HCT116 (cell line): ENCODE measurements around the gene LDAF1. TPM values are rescaled to one million over a fixed set of nuclear protein-coding genes. Genes with fewer than 3 reads are reported as not detected.

Source experiments
- ATAC-seq: fragments of 200-7000 bp; cut with Tn5 transposase; 2 replicates; pipeline ENCODE4 v1.9.1; 2020; ENCODE audit warnings: mild to moderate bottlenecking, moderate library complexity
- BruUV-seq: library from RNA; stranded (reverse); fragments of 400-500 nt; replicated peaks from 2 replicates; lab custom pipeline; 2021; lab: Mats Ljungman, UMichigan
- CTCF ChIA-PET: fragments of 300-600 bp; sonication (Branson Sonifier 250); formaldehyde crosslinking; loops from one replicate; lab custom pipeline; 2021; ENCODE audit warnings: antibody characterized with exemption; lab: Charles Lee
- POLR2A ChIA-PET: fragments of 300-600, 350-600 bp; sonication (Branson Sonifier 250); formaldehyde crosslinking; loops from one replicate; lab custom pipeline; 2021; ENCODE audit warnings: antibody characterized with exemption; lab: Charles Lee
- RAD21 ChIA-PET, 2 experiments: fragments of 300-600 bp; sonication (Branson Sonifier 250); formaldehyde crosslinking; loops; one replicate each; lab custom pipeline; 2023; ENCODE audit warnings: low total read pairs in 2 of 2; ENCODE audit not compliant: uncharacterized antibody in 2 of 2, unreplicated experiment in 2 of 2, low non-redundant PET in 1 of 2; lab: Charles Lee
- DNase-seq: peaks from one replicate; pipeline ENCODE4 v3.0.0-alpha.2; 2010; ENCODE audit warnings: low read depth, low spot score
- H2AFZ ChIP-seq: fragments of 200-600 bp; shearing (Covaris generic), sonication (generic); 2 replicates; pipeline ENCODE4 v1.6.1; 2017; ENCODE audit warnings: low read depth, mixed run types, mixed read lengths, antibody characterized with exemption, low read length; ENCODE audit not compliant: poor library complexity, severe bottlenecking
- H3K27ac ChIP-seq: 2 replicates; pipeline ENCODE4 v1.5.1; 2012; ENCODE audit warnings: low read depth, low read length
- H3K27me3 ChIP-seq: fragments of 200-600 bp; sonication (generic); 2 replicates; pipeline ENCODE4 v1.6.1; 2016; ENCODE audit warnings: mixed run types, low read length, mixed read lengths; ENCODE audit not compliant: insufficient read depth
- H3K36me3 ChIP-seq, 2 experiments: fragments of 200-500 bp in 1 of 2; fragments of 200-600 bp in 1 of 2; sonication (Bioruptor generic) in 1 of 2; sonication (generic) in 1 of 2; 2 replicates each; pipeline versions ENCODE4 v1.5.1 to v1.6.1; 2014 to 2016; ENCODE audit warnings: low read length in 2 of 2, inconsistent platforms in 1 of 2, mixed read lengths in 1 of 2, mixed run types in 1 of 2; ENCODE audit not compliant: insufficient read depth in 2 of 2, control insufficient read depth in 1 of 2
- H3K4me1 ChIP-seq, 2 experiments: fragments of 200-600 bp in 1 of 2; sonication (generic) in 1 of 2; 2 replicates each; pipeline versions ENCODE4 v1.5.1 to v1.6.1; 2012 to 2017; ENCODE audit warnings: low read length in 2 of 2, inconsistent platforms in 1 of 2, mild to moderate bottlenecking in 1 of 2, mixed read lengths in 1 of 2, mixed run types in 1 of 2, moderate library complexity in 1 of 2; ENCODE audit not compliant: insufficient read depth in 2 of 2, control insufficient read depth in 1 of 2
- H3K4me2 ChIP-seq: fragments of 200-600 bp; sonication (generic); 2 replicates; pipeline ENCODE4 v1.6.1; 2017; ENCODE audit warnings: mixed run types, low read length, mixed read lengths
- H3K4me3 ChIP-seq, 2 experiments: fragments of 200-600 bp in 1 of 2; sonication (generic) in 1 of 2; replicated peaks in 1 of 2; 2 replicates each; pipeline ENCODE4 v1.5.1; 2011 to 2016; ENCODE audit warnings: low read length in 2 of 2, control low read depth in 1 of 2, low read depth in 1 of 2, mild to moderate bottlenecking in 1 of 2, mixed read lengths in 1 of 2, mixed run types in 1 of 2
- H3K79me2 ChIP-seq: fragments of 200-600 bp; sonication (generic); 2 replicates; pipeline ENCODE4 v1.6.1; 2017; ENCODE audit warnings: mild to moderate bottlenecking, mixed run types, low read length, moderate library complexity, mixed read lengths; ENCODE audit not compliant: insufficient read depth
- H3K9ac ChIP-seq: fragments of 200-600 bp; sonication (generic); 2 replicates; pipeline ENCODE4 v1.6.1; 2016; ENCODE audit warnings: low read length, mixed read lengths
- H3K9me2 ChIP-seq: fragments of 200-600 bp; sonication (generic), shearing (Covaris generic); 2 replicates; pipeline ENCODE4 v1.6.1; 2017; ENCODE audit warnings: mixed run types, mild to moderate bottlenecking, moderate library complexity; ENCODE audit not compliant: insufficient read depth
- H3K9me3 ChIP-seq, 2 experiments: fragments of 200-500 bp in 1 of 2; fragments of 200-600 bp in 1 of 2; sonication (Bioruptor generic) in 1 of 2; sonication (generic) in 1 of 2; 2 replicates each; pipeline ENCODE4 v1.6.1; 2014 to 2017; ENCODE audit warnings: low read length in 2 of 2, mixed read lengths in 2 of 2, inconsistent platforms in 1 of 2, low read depth in 1 of 2, mild to moderate bottlenecking in 1 of 2, mixed run types in 1 of 2, moderate library complexity in 1 of 2; ENCODE audit not compliant: control insufficient read depth in 1 of 2, insufficient read depth in 1 of 2
- H4K20me1 ChIP-seq: fragments of 200-600 bp; sonication (generic), shearing (Covaris generic); 2 replicates; pipeline ENCODE4 v1.6.1; 2017; ENCODE audit warnings: mixed run types, mild to moderate bottlenecking, moderate library complexity; ENCODE audit not compliant: insufficient read depth
- EGR1 ChIP-seq: IDR thresholded peaks from 2 replicates; pipeline ENCODE4 v1.6.1; 2012; ENCODE audit warnings: low read depth
- ELF1 ChIP-seq: IDR thresholded peaks from 2 replicates; pipeline ENCODE4 v1.6.1; 2012; ENCODE audit warnings: low read depth, borderline replicate concordance
- EZH2 ChIP-seq: fragments of 200-600 bp; sonication (generic); IDR thresholded peaks from 2 replicates; pipeline ENCODE4 v1.6.1; 2017; ENCODE audit warnings: antibody characterized with exemption, mixed run types
- EZH2phosphoT487 ChIP-seq: fragments of 200-600 bp; IDR thresholded peaks from 2 replicates; pipeline ENCODE4 v1.6.1; 2018; ENCODE audit warnings: antibody characterized with exemption, borderline replicate concordance
- FOSL1 ChIP-seq: IDR thresholded peaks from 2 replicates; pipeline ENCODE4 v1.6.1; 2012; ENCODE audit warnings: low read depth
- JUND ChIP-seq: IDR thresholded peaks from 2 replicates; pipeline ENCODE4 v1.6.1; 2012
- POLR2AphosphoS5 ChIP-seq: IDR thresholded peaks from 2 replicates; pipeline ENCODE4 v1.6.1; 2011; ENCODE audit warnings: mild to moderate bottlenecking, low read depth, low read length, moderate library complexity
- SRF ChIP-seq: IDR thresholded peaks from 2 replicates; pipeline ENCODE4 v1.6.1; 2012; ENCODE audit warnings: low read depth
- TCF7L2 ChIP-seq: IDR thresholded peaks from 2 replicates; pipeline ENCODE4 v1.7.0; 2011; ENCODE audit warnings: borderline replicate concordance, inconsistent platforms; ENCODE audit not compliant: insufficient read depth, insufficient read length; ENCODE audit errors: extremely low read depth
- ZNF274 ChIP-seq: fragments of 200-500 bp; sonication (Bioruptor generic); IDR thresholded peaks from 2 replicates; pipeline ENCODE4 v1.6.1; 2014; ENCODE audit warnings: mild to moderate bottlenecking, low read depth, low read length, inconsistent platforms
- intact Hi-C: fragments of 100-400 bp; cut with micrococcal nuclease; formaldehyde crosslinking; loops from 2 replicates; pipeline ENCODE4 v1.10.0; 2022
- total RNA-seq: library from RNA; stranded (reverse); gene quantifications from one replicate; pipeline ENCODE4 v1.2.1, GENCODE V29; 2021; ENCODE audit not compliant: unreplicated experiment
- TF ChIP-seq, protein P1 (sequence below): IDR thresholded peaks from 2 replicates; pipeline ENCODE4 v1.6.1; 2011; ENCODE audit warnings: mild to moderate bottlenecking, low read length, moderate library complexity; ENCODE audit not compliant: insufficient replicate concordance; ENCODE audit errors: extremely low read depth
- TF ChIP-seq, protein P2 (sequence below), 3 experiments: fragments of 200-600 bp in 1 of 3; sonication (generic) in 1 of 3; IDR thresholded peaks in 2 of 3; conservative IDR thresholded peaks in 1 of 3; 2 replicates each; pipeline ENCODE4 v1.5.1; 2012 to 2017; ENCODE audit warnings: low read depth in 2 of 3, low read length in 2 of 3, antibody characterized with exemption in 1 of 3, borderline replicate concordance in 1 of 3, control low read depth in 1 of 3, mild to moderate bottlenecking in 1 of 3, mixed read lengths in 1 of 3, mixed run types in 1 of 3, moderate library complexity in 1 of 3; ENCODE audit not compliant: insufficient read depth in 1 of 3
- TF ChIP-seq, protein P3 (sequence below): IDR thresholded peaks from 2 replicates; pipeline ENCODE4 v1.6.1; 2012
- TF ChIP-seq, protein P4 (sequence below): IDR thresholded peaks from 2 replicates; pipeline ENCODE4 v1.6.1; 2012; ENCODE audit warnings: low read depth

LDAF1 gene
- total RNA-seq, 1 experiment from 2014 or later, result 30.0 TPM

DNA sequence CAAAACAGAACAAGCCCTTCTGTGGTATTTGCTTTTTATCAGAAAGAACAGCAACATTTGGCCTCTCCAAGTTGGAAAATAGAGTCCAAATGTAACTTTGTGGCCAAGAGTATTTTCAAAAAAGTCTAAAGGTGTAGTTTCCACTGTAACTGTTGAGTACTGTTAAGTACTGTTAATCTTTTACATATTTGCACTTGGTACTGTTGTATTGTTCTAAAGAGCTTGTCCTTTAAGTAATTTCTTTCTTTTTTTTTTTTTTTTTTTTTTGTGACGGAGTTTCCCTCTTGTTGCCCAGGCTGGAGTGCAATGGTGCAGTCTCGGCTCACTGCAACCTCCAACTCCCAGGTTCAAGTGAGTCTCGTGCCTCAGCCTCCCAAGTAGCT, 21.5 kb downstream of the LDAF1 start:
- H3K9ac ChIP-seq, result no peak overlapping the region
- RAD21 ChIA-PET, result no interaction called here
- intact Hi-C loops, result no loop called here
- ATAC-seq (no peak), DNase-seq (no peak)
- CTCF ChIA-PET, result interaction anchor here (1.4 kb wide), 1 partner anchor 8 kb away, joined by 3 read pairs; no protein-coding TSS in a partner anchor
- POLR2A ChIA-PET, result no interaction called here
- TF ChIP-seq TCF7L2 (no peak), FOSL1 (no peak), ELF1 (no peak), EZH2 (no peak), POLR2AphosphoS5 (no peak), ZNF274 (no peak), EZH2phosphoT487 (no peak), EGR1 (no peak), JUND (no peak), SRF (no peak)
- TF ChIP-seq, protein P1, sequence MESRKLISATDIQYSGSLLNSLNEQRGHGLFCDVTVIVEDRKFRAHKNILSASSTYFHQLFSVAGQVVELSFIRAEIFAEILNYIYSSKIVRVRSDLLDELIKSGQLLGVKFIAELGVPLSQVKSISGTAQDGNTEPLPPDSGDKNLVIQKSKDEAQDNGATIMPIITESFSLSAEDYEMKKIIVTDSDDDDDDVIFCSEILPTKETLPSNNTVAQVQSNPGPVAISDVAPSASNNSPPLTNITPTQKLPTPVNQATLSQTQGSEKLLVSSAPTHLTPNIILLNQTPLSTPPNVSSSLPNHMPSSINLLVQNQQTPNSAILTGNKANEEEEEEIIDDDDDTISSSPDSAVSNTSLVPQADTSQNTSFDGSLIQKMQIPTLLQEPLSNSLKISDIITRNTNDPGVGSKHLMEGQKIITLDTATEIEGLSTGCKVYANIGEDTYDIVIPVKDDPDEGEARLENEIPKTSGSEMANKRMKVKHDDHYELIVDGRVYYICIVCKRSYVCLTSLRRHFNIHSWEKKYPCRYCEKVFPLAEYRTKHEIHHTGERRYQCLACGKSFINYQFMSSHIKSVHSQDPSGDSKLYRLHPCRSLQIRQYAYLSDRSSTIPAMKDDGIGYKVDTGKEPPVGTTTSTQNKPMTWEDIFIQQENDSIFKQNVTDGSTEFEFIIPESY, result no peak
- TF ChIP-seq, protein P2, sequence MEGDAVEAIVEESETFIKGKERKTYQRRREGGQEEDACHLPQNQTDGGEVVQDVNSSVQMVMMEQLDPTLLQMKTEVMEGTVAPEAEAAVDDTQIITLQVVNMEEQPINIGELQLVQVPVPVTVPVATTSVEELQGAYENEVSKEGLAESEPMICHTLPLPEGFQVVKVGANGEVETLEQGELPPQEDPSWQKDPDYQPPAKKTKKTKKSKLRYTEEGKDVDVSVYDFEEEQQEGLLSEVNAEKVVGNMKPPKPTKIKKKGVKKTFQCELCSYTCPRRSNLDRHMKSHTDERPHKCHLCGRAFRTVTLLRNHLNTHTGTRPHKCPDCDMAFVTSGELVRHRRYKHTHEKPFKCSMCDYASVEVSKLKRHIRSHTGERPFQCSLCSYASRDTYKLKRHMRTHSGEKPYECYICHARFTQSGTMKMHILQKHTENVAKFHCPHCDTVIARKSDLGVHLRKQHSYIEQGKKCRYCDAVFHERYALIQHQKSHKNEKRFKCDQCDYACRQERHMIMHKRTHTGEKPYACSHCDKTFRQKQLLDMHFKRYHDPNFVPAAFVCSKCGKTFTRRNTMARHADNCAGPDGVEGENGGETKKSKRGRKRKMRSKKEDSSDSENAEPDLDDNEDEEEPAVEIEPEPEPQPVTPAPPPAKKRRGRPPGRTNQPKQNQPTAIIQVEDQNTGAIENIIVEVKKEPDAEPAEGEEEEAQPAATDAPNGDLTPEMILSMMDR (IDR thresholded peaks at IDR 0.05 in 2 of 3, conservative IDR thresholded peaks at IDR 0.05 in 1 of 3; ENCODE audit: borderline replicate concordance in 1 of 3, insufficient read depth in 1 of 3, low read depth in 2 of 3, low read length in 2 of 3), result no peak
- TF ChIP-seq, protein P3, sequence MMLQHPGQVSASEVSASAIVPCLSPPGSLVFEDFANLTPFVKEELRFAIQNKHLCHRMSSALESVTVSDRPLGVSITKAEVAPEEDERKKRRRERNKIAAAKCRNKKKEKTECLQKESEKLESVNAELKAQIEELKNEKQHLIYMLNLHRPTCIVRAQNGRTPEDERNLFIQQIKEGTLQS, result no peak
- TF ChIP-seq, protein P4, sequence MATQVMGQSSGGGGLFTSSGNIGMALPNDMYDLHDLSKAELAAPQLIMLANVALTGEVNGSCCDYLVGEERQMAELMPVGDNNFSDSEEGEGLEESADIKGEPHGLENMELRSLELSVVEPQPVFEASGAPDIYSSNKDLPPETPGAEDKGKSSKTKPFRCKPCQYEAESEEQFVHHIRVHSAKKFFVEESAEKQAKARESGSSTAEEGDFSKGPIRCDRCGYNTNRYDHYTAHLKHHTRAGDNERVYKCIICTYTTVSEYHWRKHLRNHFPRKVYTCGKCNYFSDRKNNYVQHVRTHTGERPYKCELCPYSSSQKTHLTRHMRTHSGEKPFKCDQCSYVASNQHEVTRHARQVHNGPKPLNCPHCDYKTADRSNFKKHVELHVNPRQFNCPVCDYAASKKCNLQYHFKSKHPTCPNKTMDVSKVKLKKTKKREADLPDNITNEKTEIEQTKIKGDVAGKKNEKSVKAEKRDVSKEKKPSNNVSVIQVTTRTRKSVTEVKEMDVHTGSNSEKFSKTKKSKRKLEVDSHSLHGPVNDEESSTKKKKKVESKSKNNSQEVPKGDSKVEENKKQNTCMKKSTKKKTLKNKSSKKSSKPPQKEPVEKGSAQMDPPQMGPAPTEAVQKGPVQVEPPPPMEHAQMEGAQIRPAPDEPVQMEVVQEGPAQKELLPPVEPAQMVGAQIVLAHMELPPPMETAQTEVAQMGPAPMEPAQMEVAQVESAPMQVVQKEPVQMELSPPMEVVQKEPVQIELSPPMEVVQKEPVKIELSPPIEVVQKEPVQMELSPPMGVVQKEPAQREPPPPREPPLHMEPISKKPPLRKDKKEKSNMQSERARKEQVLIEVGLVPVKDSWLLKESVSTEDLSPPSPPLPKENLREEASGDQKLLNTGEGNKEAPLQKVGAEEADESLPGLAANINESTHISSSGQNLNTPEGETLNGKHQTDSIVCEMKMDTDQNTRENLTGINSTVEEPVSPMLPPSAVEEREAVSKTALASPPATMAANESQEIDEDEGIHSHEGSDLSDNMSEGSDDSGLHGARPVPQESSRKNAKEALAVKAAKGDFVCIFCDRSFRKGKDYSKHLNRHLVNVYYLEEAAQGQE, result no peak
- H3K4me2 ChIP-seq, result no peak overlapping the region
- no peaks in the 10 kb centered on the region for H3K27me3 ChIP-seq
- H3K9me3 ChIP-seq, result no peaks in the 10 kb centered on the region
- no peak overlapping the region for H3K4me3 ChIP-seq
- no peak overlapping the region for H2AFZ ChIP-seq
- no peak overlapping the region for H3K27ac ChIP-seq
- BruUV-seq, result TSS peak; percentile 41
- H3K9me2 ChIP-seq, result no peaks in the 10 kb centered on the region
- H3K36me3 ChIP-seq, result peaks cover 13 to 31% of the 10 kb centered on the region in 2 experiments; a peak in 2 of 4 replicates
- H4K20me1 ChIP-seq, result no peaks in the 10 kb centered on the region
- H3K4me1 ChIP-seq, result no peaks in the 10 kb centered on the region
- no peaks in the 10 kb centered on the region for H3K79me2 ChIP-seq
